H1 (cell line): ENCODE data around the gene PTPRG. TPM values are rescaled to one million over a fixed set of nuclear protein-coding genes. Genes with fewer than 3 reads are reported as not detected.

ENCODE experiments used
- CTCF ChIA-PET: fragments of 300-600 bp; sonication (Branson Sonifier 250); formaldehyde crosslinking; loops from one replicate; lab custom pipeline; 2021; ENCODE audit not compliant: partially characterized antibody; lab: Charles Lee
- POLR2A ChIA-PET: fragments of 300-600 bp; sonication (Branson Sonifier 250); formaldehyde crosslinking; loops from one replicate; lab custom pipeline; 2021; ENCODE audit warnings: inconsistent platforms; ENCODE audit not compliant: partially characterized antibody; lab: Charles Lee
- DNase-seq, 2 experiments: peaks; one replicate each; pipeline versions ENCODE4 v3.0.0 to v3.0.0-alpha.2; 2010 to 2022; ENCODE audit warnings: low spot score in 2 of 2, low read depth in 1 of 2, mixed read lengths in 1 of 2
- FAIRE-seq: peaks from 2 replicates; lab custom pipeline; 2011; peaks lifted over from hg19 to GRCh38; lab: Jason Lieb, UNC
- H2AFZ ChIP-seq: 2 replicates; pipeline ENCODE4 v1.8.1; 2012; ENCODE audit warnings: low read length, inconsistent platforms
- H2AK5ac ChIP-seq: 2 replicates; pipeline ENCODE4 v1.6.1; 2013; ENCODE audit warnings: low read depth, low read length
- H2BK120ac ChIP-seq: replicated peaks from 2 replicates; pipeline ENCODE3; 2013; ENCODE audit warnings: low read depth, low read length, inconsistent platforms
- H2BK12ac ChIP-seq: 2 replicates; pipeline ENCODE4 v1.6.1; 2013; ENCODE audit warnings: low read depth, low read length
- H2BK15ac ChIP-seq: 2 replicates; pipeline ENCODE4 v1.6.1; 2013; ENCODE audit warnings: low read length
- H2BK20ac ChIP-seq: 2 replicates; pipeline ENCODE4 v1.6.1; 2013; ENCODE audit warnings: low read length
- H2BK5ac ChIP-seq: 2 replicates; pipeline ENCODE4 v1.6.1; 2013; ENCODE audit warnings: low read depth, low read length
- H3K14ac ChIP-seq: 2 replicates; pipeline ENCODE4 v1.6.1; 2013; ENCODE audit warnings: inconsistent platforms; ENCODE audit not compliant: insufficient read length
- H3K18ac ChIP-seq: 2 replicates; pipeline ENCODE4 v1.6.1; 2013; ENCODE audit warnings: low read length; ENCODE audit errors: extremely low read depth
- H3K23ac ChIP-seq: 2 replicates; pipeline ENCODE4 v1.6.1; 2013; ENCODE audit warnings: inconsistent platforms; ENCODE audit not compliant: insufficient read length
- H3K23me2 ChIP-seq: 2 replicates; pipeline ENCODE4 v1.6.1; 2013; ENCODE audit warnings: low read depth, low read length
- H3K27ac ChIP-seq: 2 replicates; pipeline ENCODE4 v1.6.1; 2011; ENCODE audit warnings: low read depth, low read length, inconsistent platforms
- H3K27me3 ChIP-seq, 4 experiments: replicated peaks in 1 of 4; 1 replicate in 1 of 4; 2 replicates in 3 of 4; pipeline versions ENCODE4 v1.6.1 to v1.8.1; 2011 to 2013; ENCODE audit warnings: low read length in 3 of 4, mild to moderate bottlenecking in 3 of 4, inconsistent platforms in 2 of 4, mixed read lengths in 2 of 4, moderate library complexity in 1 of 4; ENCODE audit not compliant: control insufficient read depth in 3 of 4, insufficient read depth in 3 of 4; ENCODE audit errors: extremely low read depth in 1 of 4
- H3K36me3 ChIP-seq, 4 experiments: 2 replicates each; pipeline versions ENCODE4 v1.6.1 to v1.8.1; 2011 to 2013; ENCODE audit warnings: mild to moderate bottlenecking in 4 of 4, low read length in 3 of 4, moderate library complexity in 2 of 4, control low read depth in 1 of 4, inconsistent platforms in 1 of 4; ENCODE audit not compliant: insufficient read depth in 4 of 4, control insufficient read depth in 2 of 4
- H3K4ac ChIP-seq: replicated peaks from 2 replicates; pipeline ENCODE3; 2013; ENCODE audit warnings: low read length, low read depth, mixed read lengths, inconsistent platforms; ENCODE audit not compliant: insufficient read length
- H3K4me1 ChIP-seq, 4 experiments: replicated peaks in 1 of 4; 1 replicate in 1 of 4; 2 replicates in 3 of 4; pipeline versions ENCODE4 v1.6.1 to v1.8.1; 2011 to 2013; ENCODE audit warnings: low read length in 3 of 4, inconsistent platforms in 2 of 4, mixed read lengths in 1 of 4; ENCODE audit not compliant: insufficient read depth in 4 of 4, control insufficient read depth in 3 of 4
- H3K4me2 ChIP-seq, 2 experiments: 2 replicates each; pipeline versions ENCODE4 v1.6.1 to v1.8.1; 2011 to 2013; ENCODE audit warnings: low read depth in 2 of 2, low read length in 2 of 2, control low read depth in 1 of 2, inconsistent platforms in 1 of 2, mild to moderate bottlenecking in 1 of 2; ENCODE audit not compliant: insufficient read depth in 1 of 2
- H3K4me3 ChIP-seq, 4 experiments: fragments of 200-600, 300-600 bp in 1 of 4; sonication (generic), shearing (Covaris generic), sonication (Bioruptor Twin) in 1 of 4; 2 replicates each; pipeline versions ENCODE4 v1.5.1 to v1.8.1; 2011 to 2016; ENCODE audit warnings: low read length in 4 of 4, low read depth in 3 of 4, control low read depth in 2 of 4, inconsistent platforms in 2 of 4, mild to moderate bottlenecking in 2 of 4, mixed read lengths in 1 of 4, moderate library complexity in 1 of 4; ENCODE audit not compliant: insufficient read depth in 2 of 4; ENCODE audit errors: extremely low read depth in 1 of 4
- H3K56ac ChIP-seq: replicated peaks from 2 replicates; pipeline ENCODE3; 2013; ENCODE audit warnings: low read depth, mild to moderate bottlenecking, mixed read lengths, low read length, inconsistent platforms; ENCODE audit not compliant: insufficient read length
- H3K79me1 ChIP-seq: 2 replicates; pipeline ENCODE4 v1.6.1; 2013; ENCODE audit warnings: low read depth, low read length, control low read depth
- H3K79me2 ChIP-seq, 2 experiments: 2 replicates each; pipeline versions ENCODE4 v1.6.1 to v1.8.1; 2012 to 2013; ENCODE audit warnings: low read length in 2 of 2, mild to moderate bottlenecking in 2 of 2, inconsistent platforms in 1 of 2; ENCODE audit not compliant: insufficient read depth in 2 of 2, control insufficient read depth in 1 of 2
- H3K9ac ChIP-seq, 4 experiments: replicated peaks in 1 of 4; 1 replicate in 1 of 4; 2 replicates in 3 of 4; pipeline versions ENCODE4 v1.6.1 to v1.8.1; 2011 to 2013; ENCODE audit warnings: low read depth in 3 of 4, low read length in 3 of 4, control low read depth in 2 of 4, mild to moderate bottlenecking in 2 of 4, moderate library complexity in 2 of 4, inconsistent platforms in 1 of 4; ENCODE audit errors: extremely low read depth in 1 of 4
- H3K9me3 ChIP-seq, 2 experiments: 2 replicates each; pipeline versions ENCODE4 v1.6.1 to v1.8.1; 2012 to 2013; ENCODE audit warnings: mild to moderate bottlenecking in 2 of 2, moderate library complexity in 2 of 2, control low read depth in 1 of 2, inconsistent platforms in 1 of 2, low read depth in 1 of 2, low read length in 1 of 2, mixed read lengths in 1 of 2; ENCODE audit not compliant: insufficient read depth in 2 of 2
- H4K20me1 ChIP-seq, 2 experiments: replicated peaks in 1 of 2; 2 replicates each; pipeline versions ENCODE3 to v1.8.1; 2011 to 2013; ENCODE audit warnings: inconsistent platforms in 2 of 2, low read length in 2 of 2, mild to moderate bottlenecking in 1 of 2; ENCODE audit not compliant: insufficient read depth in 2 of 2, control insufficient read depth in 1 of 2
- H4K5ac ChIP-seq: 2 replicates; pipeline ENCODE4 v1.6.1; 2013; ENCODE audit warnings: low read length, low read depth, mixed read lengths, inconsistent platforms; ENCODE audit not compliant: insufficient read length
- H4K8ac ChIP-seq: 2 replicates; pipeline ENCODE4 v1.8.0; 2013; ENCODE audit warnings: mild to moderate bottlenecking, moderate library complexity, low read length, inconsistent platforms; ENCODE audit not compliant: insufficient read depth; ENCODE audit errors: extremely low read depth
- H4K91ac ChIP-seq: replicated peaks from 2 replicates; pipeline ENCODE3; 2013; ENCODE audit warnings: low read length, mixed read lengths, inconsistent platforms; ENCODE audit not compliant: insufficient read length
- CREB1 ChIP-seq: IDR thresholded peaks from 2 replicates; pipeline ENCODE4 v1.6.1; 2012; ENCODE audit warnings: inconsistent platforms
- GABPA ChIP-seq: IDR thresholded peaks from 2 replicates; pipeline ENCODE4 v1.6.1; 2011; ENCODE audit warnings: mild to moderate bottlenecking, low read length, moderate library complexity, borderline replicate concordance; ENCODE audit not compliant: insufficient read depth
- GTF2F1 ChIP-seq: IDR thresholded peaks from 2 replicates; pipeline ENCODE4 v1.6.1; 2012; ENCODE audit warnings: low read depth, low read length, improper control_type of control experiment, borderline replicate concordance
- JUN ChIP-seq: IDR thresholded peaks from 2 replicates; pipeline ENCODE4 v1.6.1; 2011; ENCODE audit warnings: low read depth, mild to moderate bottlenecking, improper control_type of control experiment, low read length
- KDM1A ChIP-seq: fragments of 200-600, 300-600 bp; sonication (generic); IDR thresholded peaks from 2 replicates; pipeline ENCODE4 v1.7.1; 2016; ENCODE audit warnings: mild to moderate bottlenecking, low read length, borderline replicate concordance
- POLR2A ChIP-seq, 2 experiments: IDR thresholded peaks; 1 replicate in 1 of 2; 2 replicates in 1 of 2; pipeline ENCODE4 v1.6.1; 2011; ENCODE audit warnings: low read depth in 2 of 2, low read length in 2 of 2, mild to moderate bottlenecking in 2 of 2; ENCODE audit errors: control extremely low read depth in 1 of 2
- RAD21 ChIP-seq, 2 experiments: IDR thresholded peaks in 1 of 2; conservative IDR thresholded peaks in 1 of 2; 2 replicates each; pipeline ENCODE4 v1.6.1; 2011; ENCODE audit warnings: low read depth in 2 of 2, low read length in 2 of 2, improper control_type of control experiment in 1 of 2, inconsistent platforms in 1 of 2, mild to moderate bottlenecking in 1 of 2, moderate library complexity in 1 of 2
- SRF ChIP-seq: IDR thresholded peaks from 2 replicates; pipeline ENCODE4 v1.6.1; 2011; ENCODE audit warnings: mild to moderate bottlenecking, low read depth, low read length, moderate library complexity
- TCF12 ChIP-seq: IDR thresholded peaks from 2 replicates; pipeline ENCODE4 v1.6.1; 2011; ENCODE audit warnings: low read depth, mild to moderate bottlenecking, low read length
- WGBS, 2 experiments: shearing (Covaris generic) in 1 of 2; methylation state at CpG; one replicate each; pipeline versions ENCODE4 v1.1.6 to v1.1.7; 2013 to 2015; ENCODE audit warnings: low lambda C conversion rate in 2 of 2, mixed read lengths in 2 of 2, inconsistent platforms in 1 of 2, low coverage in 1 of 2, missing lambda C conversion rate in 1 of 2; ENCODE audit not compliant: insufficient replicate concordance in 2 of 2, insufficient coverage in 1 of 2, insufficient read length in 1 of 2; ENCODE audit errors: extremely low coverage in 1 of 2, missing lambda C conversion rate in 1 of 2; 5-methylcytosine and 5-hydroxymethylcytosine counted together
- polyA plus RNA-seq, 7 experiments: library from polyadenylated mRNA; depleted of rRNA in 3 of 7; stranded (reverse) in 5 of 7; unstranded in 2 of 7; fragments of >200 nt in 5 of 7; fragments of 200-250 nt in 2 of 7; gene quantifications; 1 replicate in 5 of 7; 2 replicates in 1 of 7; 4 replicates in 1 of 7; pipeline versions ENCODE4 v1.2.1 to v1.2.3, GENCODE V29; 2011 to 2013; ENCODE audit warnings: missing spikeins in 2 of 7, mixed read lengths in 2 of 7
- total RNA-seq: library from RNA; stranded (reverse); fragmentation: NEBNext Ultra II Directional; extraction: Animal tissue kit (Norgen Biotek cat#: 25700); gene quantifications from 2 replicates; pipeline ENCODE4 v1.2.1, GENCODE V29; 2021

PTPRG gene
- total and polyA plus RNA-seq, 2 of the 8 experiments (the other 6 are each of a cell fraction or from before 2014, with no cell fraction given): 23.3 to 96.2 TPM

DNA sequence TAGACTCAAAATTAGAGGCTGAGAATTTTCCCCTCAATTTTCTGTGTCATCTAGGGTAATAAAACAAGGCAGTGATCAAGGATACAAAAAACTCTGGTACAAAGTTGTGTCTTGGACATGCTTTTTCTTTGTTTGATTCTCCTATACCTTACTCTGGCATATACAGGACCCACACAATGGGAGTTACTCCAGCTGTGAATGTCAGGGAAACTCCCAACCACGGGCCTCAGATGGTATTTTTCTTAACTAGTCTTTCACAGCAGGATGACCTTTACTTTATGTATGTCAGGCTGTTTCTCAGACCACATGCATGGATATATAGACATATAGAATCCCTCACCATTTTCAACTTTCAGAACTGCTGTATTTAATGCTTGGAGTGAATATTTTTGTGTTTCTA lies 770.6 kb downstream of the PTPRG start:
- H2AK5ac ChIP-seq: no peak overlapping the region
- no peak overlapping the region for H2BK20ac ChIP-seq
- H2BK15ac ChIP-seq: no peak overlapping the region
- no peak overlapping the region for H3K4me3 ChIP-seq
- no peak overlapping the region for H2BK120ac ChIP-seq
- H4K20me1 ChIP-seq: no peaks in the 10 kb centered on the region
- CTCF ChIA-PET: interaction anchor here (0.6 to 8.0 kb wide), 26 partner anchors 15 to 262 kb away, joined by 3 to 135 read pairs (median 4); partner anchors contain the start of gene FEZF2
- H3K23me2 ChIP-seq: no peaks in the 10 kb centered on the region
- no peak overlapping the region for H4K91ac ChIP-seq
- H3K79me2 ChIP-seq: no peaks in the 10 kb centered on the region
- no peak overlapping the region for H3K18ac ChIP-seq
- H3K9ac ChIP-seq: no peak overlapping the region
- H2BK5ac ChIP-seq: no peak overlapping the region
- H3K36me3 ChIP-seq: no peaks in the 10 kb centered on the region
- H3K56ac ChIP-seq: no peak overlapping the region
- H3K27ac ChIP-seq: no peak overlapping the region
- H3K4ac ChIP-seq: no peak overlapping the region
- H3K14ac ChIP-seq: no peak overlapping the region
- 95% methylated on average over 1 of the region's 1 CpG; no CpG with 5 or more reads in 1 of the 2 experiments for WGBS, 2 experiments
- H4K8ac ChIP-seq: no peak overlapping the region
- H2BK12ac ChIP-seq: no peak overlapping the region
- no peaks in the 10 kb centered on the region for H3K27me3 ChIP-seq
- no peak overlapping the region for H3K23ac ChIP-seq
- no peak overlapping the region for H3K4me2 ChIP-seq
- FAIRE-seq (no peak), DNase-seq (no peak)
- peaks cover 0 to 3% (median 0%) of the 10 kb centered on the region in 4 experiments; a peak in 1 of 7 replicates for H3K4me1 ChIP-seq
- no peaks in the 10 kb centered on the region for H3K9me3 ChIP-seq
- POLR2A ChIA-PET: no interaction called here
- no peak overlapping the region for H2AFZ ChIP-seq
- no peak for TF ChIP-seq GTF2F1
- no peak for TF ChIP-seq CREB1
- no peak for TF ChIP-seq GABPA
- TF ChIP-seq TCF12: no peak
- no peak for TF ChIP-seq RAD21 (IDR thresholded peaks at IDR 0.05 in 1 of 2, conservative IDR thresholded peaks at IDR 0.05 in 1 of 2; ENCODE audit: low read depth in 2 of 2, low read length in 2 of 2)
- no peak for TF ChIP-seq JUN
- no peak for TF ChIP-seq KDM1A
- no peak for TF ChIP-seq SRF
- no peak for TF ChIP-seq POLR2A (IDR thresholded peaks at IDR 0.05; ENCODE audit: control extremely low read depth in 1 of 2, low read depth in 2 of 2, low read length in 2 of 2)
- TF ChIP-seq, all 59 proteins: peak for 0
- no peak overlapping the region for H4K5ac ChIP-seq
- H3K79me1 ChIP-seq: no peaks in the 10 kb centered on the region
